ENCODE results near the gene LRRIQ1.

- TF ChIP-seq EZH2 (IDR thresholded peaks at IDR 0.05; ENCODE audit: borderline replicate concordance, insufficient read depth, low read depth, low read length, poor library complexity, severe bottlenecking), result no peak
- TF ChIP-seq CTCF (IDR thresholded peaks at IDR 0.05), result no peak
Observed at GRCh38 chr12:85017133-85017532, 19.0 kb upstream of the LRRIQ1 start.
